22Rv1 (cell line): Measurements from ENCODE around the gene TTC1.

ENCODE experiments used
- ZFX ChIP-seq: fragments of 450-650 bp; IDR thresholded peaks from 2 replicates; pipeline ENCODE4 v1.6.1; 2017; ENCODE audit warnings: antibody characterized with exemption, borderline replicate concordance
- TF ChIP-seq, protein P1 (sequence below): fragments of 450-650 bp; IDR thresholded peaks from 2 replicates; pipeline ENCODE4 v1.5.1; 2017; ENCODE audit warnings: mild to moderate bottlenecking

DNA sequence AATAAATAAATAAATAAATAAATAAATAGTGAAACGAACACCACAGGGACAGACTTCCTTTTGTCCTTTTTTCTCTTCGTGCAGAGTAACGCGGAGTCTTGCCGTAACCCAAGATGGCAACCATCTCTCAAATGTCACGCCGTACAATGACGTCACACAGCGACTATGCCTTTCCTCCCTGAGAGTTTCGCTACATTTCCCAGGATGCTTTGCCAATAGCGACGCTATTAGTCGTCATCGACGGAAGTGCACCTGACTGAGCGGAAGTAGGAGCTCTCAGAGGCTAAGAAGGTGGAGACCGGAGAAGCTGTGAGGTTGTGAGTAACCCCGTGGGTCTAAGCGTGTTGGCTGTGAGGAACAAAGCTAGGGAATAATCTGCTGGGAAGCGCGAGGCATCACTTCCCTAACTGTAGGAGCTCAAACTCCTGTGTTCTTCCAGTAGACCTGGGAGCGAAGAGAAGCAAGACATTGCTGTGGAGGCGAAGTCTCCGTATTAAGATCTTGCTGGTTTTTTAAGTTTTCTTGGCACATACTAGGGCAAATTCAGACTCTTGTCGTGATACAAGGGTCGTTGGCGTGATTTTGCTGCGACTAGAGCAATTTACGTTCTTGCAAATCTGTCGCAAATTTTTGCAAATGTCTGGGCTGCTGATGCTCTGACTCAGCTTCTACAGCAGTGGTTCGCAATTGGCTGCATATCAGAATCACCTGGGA is at the start of gene TTC1:
- TF ChIP-seq, protein P1, sequence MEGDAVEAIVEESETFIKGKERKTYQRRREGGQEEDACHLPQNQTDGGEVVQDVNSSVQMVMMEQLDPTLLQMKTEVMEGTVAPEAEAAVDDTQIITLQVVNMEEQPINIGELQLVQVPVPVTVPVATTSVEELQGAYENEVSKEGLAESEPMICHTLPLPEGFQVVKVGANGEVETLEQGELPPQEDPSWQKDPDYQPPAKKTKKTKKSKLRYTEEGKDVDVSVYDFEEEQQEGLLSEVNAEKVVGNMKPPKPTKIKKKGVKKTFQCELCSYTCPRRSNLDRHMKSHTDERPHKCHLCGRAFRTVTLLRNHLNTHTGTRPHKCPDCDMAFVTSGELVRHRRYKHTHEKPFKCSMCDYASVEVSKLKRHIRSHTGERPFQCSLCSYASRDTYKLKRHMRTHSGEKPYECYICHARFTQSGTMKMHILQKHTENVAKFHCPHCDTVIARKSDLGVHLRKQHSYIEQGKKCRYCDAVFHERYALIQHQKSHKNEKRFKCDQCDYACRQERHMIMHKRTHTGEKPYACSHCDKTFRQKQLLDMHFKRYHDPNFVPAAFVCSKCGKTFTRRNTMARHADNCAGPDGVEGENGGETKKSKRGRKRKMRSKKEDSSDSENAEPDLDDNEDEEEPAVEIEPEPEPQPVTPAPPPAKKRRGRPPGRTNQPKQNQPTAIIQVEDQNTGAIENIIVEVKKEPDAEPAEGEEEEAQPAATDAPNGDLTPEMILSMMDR, result no peak
- no peak for TF ChIP-seq ZFX
